Measurements from ENCODE around the gene LAMA4.

DNA sequence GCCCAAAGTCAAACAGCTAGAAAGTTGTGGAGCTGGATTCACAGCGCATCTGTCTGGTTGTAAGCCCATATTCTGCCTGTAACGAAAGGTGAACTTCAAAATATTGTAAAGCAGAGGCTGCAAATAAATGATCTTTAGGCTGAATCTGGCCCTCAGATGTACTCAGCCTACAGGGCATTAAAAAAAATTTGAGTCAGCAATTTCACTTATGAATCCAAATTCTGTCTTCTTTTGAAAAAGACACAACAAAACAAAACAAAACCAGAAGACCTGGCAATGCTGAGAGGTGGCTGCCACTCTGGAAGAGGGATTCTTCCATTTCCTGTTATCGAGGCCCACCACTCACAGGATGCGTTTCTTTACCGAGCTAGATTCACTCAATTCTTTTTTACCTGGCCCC, 7.1 kb downstream of the LAMA4 start:
- TF ChIP-seq, protein P1, sequence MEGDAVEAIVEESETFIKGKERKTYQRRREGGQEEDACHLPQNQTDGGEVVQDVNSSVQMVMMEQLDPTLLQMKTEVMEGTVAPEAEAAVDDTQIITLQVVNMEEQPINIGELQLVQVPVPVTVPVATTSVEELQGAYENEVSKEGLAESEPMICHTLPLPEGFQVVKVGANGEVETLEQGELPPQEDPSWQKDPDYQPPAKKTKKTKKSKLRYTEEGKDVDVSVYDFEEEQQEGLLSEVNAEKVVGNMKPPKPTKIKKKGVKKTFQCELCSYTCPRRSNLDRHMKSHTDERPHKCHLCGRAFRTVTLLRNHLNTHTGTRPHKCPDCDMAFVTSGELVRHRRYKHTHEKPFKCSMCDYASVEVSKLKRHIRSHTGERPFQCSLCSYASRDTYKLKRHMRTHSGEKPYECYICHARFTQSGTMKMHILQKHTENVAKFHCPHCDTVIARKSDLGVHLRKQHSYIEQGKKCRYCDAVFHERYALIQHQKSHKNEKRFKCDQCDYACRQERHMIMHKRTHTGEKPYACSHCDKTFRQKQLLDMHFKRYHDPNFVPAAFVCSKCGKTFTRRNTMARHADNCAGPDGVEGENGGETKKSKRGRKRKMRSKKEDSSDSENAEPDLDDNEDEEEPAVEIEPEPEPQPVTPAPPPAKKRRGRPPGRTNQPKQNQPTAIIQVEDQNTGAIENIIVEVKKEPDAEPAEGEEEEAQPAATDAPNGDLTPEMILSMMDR (conservative IDR thresholded peaks at IDR 0.05) = no peak
- TF ChIP-seq ZFX (IDR thresholded peaks at IDR 0.05) = no peak

Data from C4-2B (cell line).